ENCODE data around the gene NEK8.

- no peak for TF ChIP-seq EZH2 (IDR thresholded peaks at IDR 0.05; ENCODE audit: borderline replicate concordance, low read length)
- TF ChIP-seq CTCF (IDR thresholded peaks at IDR 0.05; ENCODE audit: low read length) = peak; percentile 99
These were observed 21.8 kb downstream of the NEK8 start for GRCh38 chr17:28750178-28751047.

Data from OCI-LY1 (cell line).